ENCODE measurements around the gene GOLGA8M. TPM values are rescaled to one million over a fixed set of nuclear protein-coding genes. Genes with fewer than 3 reads are reported as not detected.
"Not testable (repeated sequence)": the region's sequence is repeated elsewhere in the genome, so short reads cannot be mapped to it uniquely, and the experiment has no call there.

The GOLGA8M gene
- total RNA-seq, 1 experiment from 2014 or later: not detected

DNA sequence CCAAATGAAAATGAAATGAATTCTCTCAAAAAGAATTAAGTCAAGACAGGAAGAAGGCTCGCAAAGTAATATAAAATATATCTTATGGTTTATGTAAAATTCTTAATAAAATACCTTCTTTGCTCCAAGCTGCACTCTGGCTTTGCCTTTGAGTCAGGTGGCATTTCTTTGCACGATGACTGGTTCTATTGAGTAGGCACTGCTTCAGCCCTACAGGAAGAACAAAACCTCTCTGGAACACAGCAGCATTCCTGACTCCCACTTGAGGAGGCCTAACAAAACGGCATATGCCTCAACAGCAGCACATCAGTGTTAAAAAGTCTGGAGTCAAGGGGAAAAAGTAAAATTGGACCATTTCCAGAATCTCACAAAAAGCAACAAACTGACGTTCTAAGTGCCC is 7.4 kb upstream of the GOLGA8M start:
- H3K9me3 ChIP-seq; H3K4me1 Mint-ChIP-seq (ENCODE audit: low read depth, unreplicated experiment); CTCF ChIA-PET; H3K27me3 Mint-ChIP-seq (ENCODE audit: insufficient read depth, unreplicated experiment); POLR2A ChIA-PET; BruUV-seq (replicated peaks); H3K9me3 Mint-ChIP-seq (ENCODE audit: unreplicated experiment); H3K27ac Mint-ChIP-seq (ENCODE audit: unreplicated experiment); intact Hi-C loops (cut with micrococcal nuclease; ENCODE audit: unreplicated experiment); H3K4me3 ChIP-seq (ENCODE audit: low read depth, low read length); H3K4me1 ChIP-seq; DNase-seq; H3K4me3 Mint-ChIP-seq (ENCODE audit: unreplicated experiment); H3K36me3 Mint-ChIP-seq (ENCODE audit: insufficient read depth, unreplicated experiment); H3K36me3 ChIP-seq (ENCODE audit: control insufficient read depth, insufficient read depth, low read length); H3K27me3 ChIP-seq (replicated peaks; ENCODE audit: control insufficient read depth, insufficient read depth, low read length): not testable (repeated sequence)

DNA sequence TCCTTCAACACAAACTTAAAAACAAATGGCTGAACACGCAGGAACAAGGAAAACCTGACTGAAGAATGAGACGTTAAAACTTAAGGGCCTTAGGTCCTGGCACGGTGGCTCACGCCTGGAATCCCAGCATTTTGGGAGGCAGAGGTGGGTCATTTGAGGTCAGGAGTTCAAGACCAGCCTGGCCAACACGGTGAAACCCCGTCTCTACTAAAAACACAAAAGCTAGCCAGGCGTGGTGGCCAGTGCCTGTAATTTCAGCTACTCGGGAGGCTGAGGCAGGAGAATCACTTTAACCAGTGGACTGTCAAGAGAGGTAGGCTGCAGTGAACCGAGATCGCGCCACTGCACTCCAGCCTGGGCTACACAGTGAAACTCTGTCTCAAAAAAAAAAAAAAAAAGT is 6.4 kb upstream of the GOLGA8M start:
- H3K9me3 Mint-ChIP-seq (ENCODE audit: unreplicated experiment); BruUV-seq (replicated peaks); H3K27ac Mint-ChIP-seq (ENCODE audit: unreplicated experiment); H3K4me3 ChIP-seq (ENCODE audit: low read depth, low read length); H3K27me3 ChIP-seq (replicated peaks; ENCODE audit: control insufficient read depth, insufficient read depth, low read length); H3K36me3 Mint-ChIP-seq (ENCODE audit: insufficient read depth, unreplicated experiment); H3K4me1 ChIP-seq; H3K4me1 Mint-ChIP-seq (ENCODE audit: low read depth, unreplicated experiment); H3K27me3 Mint-ChIP-seq (ENCODE audit: insufficient read depth, unreplicated experiment); H3K4me3 Mint-ChIP-seq (ENCODE audit: unreplicated experiment); CTCF ChIA-PET; H3K9me3 ChIP-seq; DNase-seq; POLR2A ChIA-PET; intact Hi-C loops (cut with micrococcal nuclease; ENCODE audit: unreplicated experiment); H3K36me3 ChIP-seq (ENCODE audit: control insufficient read depth, insufficient read depth, low read length): not testable (repeated sequence)

DNA sequence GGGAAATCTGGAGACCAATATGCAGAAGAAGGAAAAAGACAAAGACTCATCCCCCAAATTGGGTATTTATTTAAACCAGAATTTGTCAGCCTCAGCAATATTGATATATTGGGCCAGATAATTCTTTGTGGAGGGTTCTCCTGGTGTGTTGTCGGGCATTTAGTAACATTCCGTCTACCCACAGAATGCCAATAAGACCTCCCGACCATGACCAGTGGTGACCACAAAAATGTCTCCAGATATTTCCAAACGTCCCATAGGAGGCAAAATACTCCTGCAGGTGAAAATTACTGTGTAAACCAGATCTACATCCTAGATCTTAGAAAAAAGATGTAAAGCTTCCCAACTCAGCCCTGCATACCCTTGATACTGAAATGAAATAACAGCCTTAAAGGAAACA is 2.0 kb upstream of the GOLGA8M start:
- CTCF ChIA-PET; H3K27me3 Mint-ChIP-seq (ENCODE audit: insufficient read depth, unreplicated experiment); POLR2A ChIA-PET; BruUV-seq (replicated peaks); H3K4me1 ChIP-seq; H3K36me3 Mint-ChIP-seq (ENCODE audit: insufficient read depth, unreplicated experiment); H3K9me3 Mint-ChIP-seq (ENCODE audit: unreplicated experiment); H3K36me3 ChIP-seq (ENCODE audit: control insufficient read depth, insufficient read depth, low read length); H3K4me3 ChIP-seq (ENCODE audit: low read depth, low read length); H3K27me3 ChIP-seq (replicated peaks; ENCODE audit: control insufficient read depth, insufficient read depth, low read length); intact Hi-C loops (cut with micrococcal nuclease; ENCODE audit: unreplicated experiment); H3K4me3 Mint-ChIP-seq (ENCODE audit: unreplicated experiment); H3K9me3 ChIP-seq; DNase-seq; H3K4me1 Mint-ChIP-seq (ENCODE audit: low read depth, unreplicated experiment); H3K27ac Mint-ChIP-seq (ENCODE audit: unreplicated experiment): not testable (repeated sequence)

DNA sequence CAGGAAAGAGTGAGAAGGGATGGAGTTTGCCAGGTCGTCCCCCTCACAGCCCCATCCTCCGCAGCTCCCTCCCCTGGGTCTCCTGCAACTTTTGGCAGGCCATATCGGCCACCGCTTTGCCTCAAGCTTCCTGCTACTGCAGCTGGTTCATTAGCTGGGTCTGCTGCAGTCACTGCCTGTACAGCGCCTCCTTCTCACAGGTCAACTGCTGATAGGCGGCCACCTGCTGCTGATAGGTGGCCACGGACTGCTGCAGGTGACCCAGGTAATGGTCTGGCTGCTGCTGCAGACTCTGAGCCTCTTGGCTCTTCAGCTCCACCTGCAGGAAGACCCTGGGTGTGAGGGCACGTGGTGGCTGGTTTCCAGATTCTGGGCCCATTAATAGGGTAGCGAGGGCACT is 8.3 kb downstream of the GOLGA8M start:
- H3K4me3 ChIP-seq (ENCODE audit: low read depth, low read length); H3K27me3 Mint-ChIP-seq (ENCODE audit: insufficient read depth, unreplicated experiment); H3K27ac Mint-ChIP-seq (ENCODE audit: unreplicated experiment); H3K4me1 Mint-ChIP-seq (ENCODE audit: low read depth, unreplicated experiment); intact Hi-C loops (cut with micrococcal nuclease; ENCODE audit: unreplicated experiment); H3K27me3 ChIP-seq (replicated peaks; ENCODE audit: control insufficient read depth, insufficient read depth, low read length); H3K36me3 Mint-ChIP-seq (ENCODE audit: insufficient read depth, unreplicated experiment); H3K9me3 Mint-ChIP-seq (ENCODE audit: unreplicated experiment); H3K4me3 Mint-ChIP-seq (ENCODE audit: unreplicated experiment); POLR2A ChIA-PET; H3K36me3 ChIP-seq (ENCODE audit: control insufficient read depth, insufficient read depth, low read length); H3K9me3 ChIP-seq; BruUV-seq (replicated peaks); H3K4me1 ChIP-seq; CTCF ChIA-PET: not testable (repeated sequence)
- peak; percentile 47 to 52 for DNase-seq
- TF ChIP-seq, protein P1, sequence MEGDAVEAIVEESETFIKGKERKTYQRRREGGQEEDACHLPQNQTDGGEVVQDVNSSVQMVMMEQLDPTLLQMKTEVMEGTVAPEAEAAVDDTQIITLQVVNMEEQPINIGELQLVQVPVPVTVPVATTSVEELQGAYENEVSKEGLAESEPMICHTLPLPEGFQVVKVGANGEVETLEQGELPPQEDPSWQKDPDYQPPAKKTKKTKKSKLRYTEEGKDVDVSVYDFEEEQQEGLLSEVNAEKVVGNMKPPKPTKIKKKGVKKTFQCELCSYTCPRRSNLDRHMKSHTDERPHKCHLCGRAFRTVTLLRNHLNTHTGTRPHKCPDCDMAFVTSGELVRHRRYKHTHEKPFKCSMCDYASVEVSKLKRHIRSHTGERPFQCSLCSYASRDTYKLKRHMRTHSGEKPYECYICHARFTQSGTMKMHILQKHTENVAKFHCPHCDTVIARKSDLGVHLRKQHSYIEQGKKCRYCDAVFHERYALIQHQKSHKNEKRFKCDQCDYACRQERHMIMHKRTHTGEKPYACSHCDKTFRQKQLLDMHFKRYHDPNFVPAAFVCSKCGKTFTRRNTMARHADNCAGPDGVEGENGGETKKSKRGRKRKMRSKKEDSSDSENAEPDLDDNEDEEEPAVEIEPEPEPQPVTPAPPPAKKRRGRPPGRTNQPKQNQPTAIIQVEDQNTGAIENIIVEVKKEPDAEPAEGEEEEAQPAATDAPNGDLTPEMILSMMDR (IDR thresholded peaks at IDR 0.05; ENCODE audit: insufficient read depth in 1 of 2, low read depth in 1 of 2, low read length in 1 of 2, severe bottlenecking in 1 of 2, unreplicated experiment in 1 of 2): peak in 1 of 2 experiments; percentile 11

DNA sequence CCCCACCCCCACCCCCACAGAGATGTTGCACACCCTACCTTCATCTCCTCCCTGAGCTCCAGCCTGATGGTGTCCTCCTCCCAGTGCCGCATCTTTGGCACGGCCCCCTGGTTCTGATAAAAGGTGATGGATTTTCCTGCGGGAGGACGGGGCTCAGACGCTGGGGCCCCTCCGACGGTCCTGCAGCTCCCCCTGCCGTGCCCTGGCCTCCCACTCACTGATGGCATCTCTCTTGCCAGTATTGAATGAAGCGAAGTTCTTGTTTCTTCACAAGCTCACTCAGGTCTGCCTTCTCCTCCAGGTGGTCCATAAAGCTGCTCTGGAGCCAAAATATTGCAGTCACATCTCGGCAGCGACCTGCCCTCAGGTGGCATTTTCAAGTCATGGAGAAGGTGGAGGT is 9.8 kb downstream of the GOLGA8M start:
- H3K9me3 ChIP-seq; H3K27ac Mint-ChIP-seq (ENCODE audit: unreplicated experiment); H3K9me3 Mint-ChIP-seq (ENCODE audit: unreplicated experiment); BruUV-seq (replicated peaks); H3K36me3 ChIP-seq (ENCODE audit: control insufficient read depth, insufficient read depth, low read length); intact Hi-C loops (cut with micrococcal nuclease; ENCODE audit: unreplicated experiment); H3K4me1 Mint-ChIP-seq (ENCODE audit: low read depth, unreplicated experiment); H3K4me1 ChIP-seq; H3K4me3 ChIP-seq (ENCODE audit: low read depth, low read length); DNase-seq; H3K4me3 Mint-ChIP-seq (ENCODE audit: unreplicated experiment); CTCF ChIA-PET; POLR2A ChIA-PET; H3K27me3 Mint-ChIP-seq (ENCODE audit: insufficient read depth, unreplicated experiment); H3K36me3 Mint-ChIP-seq (ENCODE audit: insufficient read depth, unreplicated experiment); H3K27me3 ChIP-seq (replicated peaks; ENCODE audit: control insufficient read depth, insufficient read depth, low read length): not testable (repeated sequence)

DNA sequence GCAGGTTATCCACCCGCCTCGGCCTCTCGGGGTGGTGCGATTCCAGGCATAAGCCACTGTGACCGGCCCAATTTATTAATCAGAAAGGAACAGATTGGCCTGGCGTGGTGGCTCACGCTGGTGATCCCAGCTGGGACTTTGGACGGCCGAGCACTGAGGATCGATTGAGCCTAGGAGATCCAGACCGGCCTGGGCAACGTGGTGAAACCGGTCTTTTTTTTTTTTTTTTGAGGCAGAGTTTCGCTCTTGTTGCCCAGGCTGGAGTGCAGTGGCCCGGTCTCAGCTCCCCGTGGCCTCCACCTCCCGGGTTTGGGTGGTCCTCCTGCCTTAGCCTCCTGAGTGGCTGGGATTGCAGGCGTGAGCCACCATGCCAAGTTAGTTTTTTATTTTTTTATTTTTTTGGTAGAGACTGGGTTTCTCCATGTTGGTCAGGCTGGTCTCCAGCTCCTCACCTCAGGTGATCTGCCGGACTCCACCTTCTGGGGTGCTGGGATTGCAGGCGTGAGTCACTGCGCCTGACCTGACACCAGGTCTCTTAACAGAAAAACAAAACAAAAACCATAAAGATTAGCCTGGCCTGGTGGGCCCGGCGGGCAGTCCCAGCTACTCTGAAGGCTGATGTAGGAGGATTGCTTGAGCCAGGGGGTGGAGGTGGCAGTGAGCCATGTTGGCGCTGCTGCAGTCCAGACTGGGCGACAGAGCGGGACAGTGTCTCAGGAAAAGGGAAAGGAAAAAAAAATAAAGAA is 18.0 kb downstream of the GOLGA8M start:
- H3K4me1 ChIP-seq; H3K4me3 Mint-ChIP-seq (ENCODE audit: unreplicated experiment); CTCF ChIA-PET; H3K27me3 Mint-ChIP-seq (ENCODE audit: insufficient read depth, unreplicated experiment); intact Hi-C loops (cut with micrococcal nuclease; ENCODE audit: unreplicated experiment); DNase-seq; H3K36me3 ChIP-seq (ENCODE audit: control insufficient read depth, insufficient read depth, low read length); H3K4me1 Mint-ChIP-seq (ENCODE audit: low read depth, unreplicated experiment); POLR2A ChIA-PET; H3K9me3 ChIP-seq; H3K9me3 Mint-ChIP-seq (ENCODE audit: unreplicated experiment); H3K27ac Mint-ChIP-seq (ENCODE audit: unreplicated experiment); H3K36me3 Mint-ChIP-seq (ENCODE audit: insufficient read depth, unreplicated experiment); H3K4me3 ChIP-seq (ENCODE audit: low read depth, low read length); H3K27me3 ChIP-seq (replicated peaks; ENCODE audit: control insufficient read depth, insufficient read depth, low read length); BruUV-seq (replicated peaks): not testable (repeated sequence)
